K562 (cell line): ENCODE data around the gene OBSCN. TPM values are rescaled to one million over a fixed set of nuclear protein-coding genes. Genes with fewer than 3 reads are reported as not detected.
A peak's percentile ranks its signal among the peaks of the same experiment; 100 is the strongest.

ENCODE experiments used
- ADNP ChIP-seq: fragments of 200-800 bp; sonication (Bioruptor generic); IDR thresholded peaks from 2 replicates; pipeline ENCODE4 v1.6.1; 2016; ENCODE audit warnings: missing genetic modification characterization, missing compliant biosample characterization
- GATA2 ChIP-seq: sonication (generic); formaldehyde crosslinking; IDR thresholded peaks from 2 replicates; pipeline ENCODE4 v1.4.0; 2020; ENCODE audit warnings: mild to moderate bottlenecking, missing genetic modification reagents
- HDAC8 ChIP-seq: fragments of 450-650 bp; IDR thresholded peaks from 2 replicates; pipeline ENCODE4 v1.6.1; 2016; ENCODE audit warnings: mild to moderate bottlenecking, missing genetic modification characterization, moderate library complexity, missing compliant biosample characterization
- NCOA2 ChIP-seq, 2 experiments: fragments of 450-650 bp; IDR thresholded peaks; 2 replicates each; pipeline ENCODE4 v1.6.1; 2018; ENCODE audit warnings: mild to moderate bottlenecking in 2 of 2, moderate library complexity in 1 of 2; ENCODE audit not compliant: partially characterized antibody in 2 of 2
- NFE2 ChIP-seq: IDR thresholded peaks from 2 replicates; pipeline ENCODE4 v1.6.1; 2014; ENCODE audit warnings: antibody characterized with exemption, low read depth
- TBL1XR1 ChIP-seq, 2 experiments: IDR thresholded peaks; 2 replicates each; pipeline ENCODE4 v1.6.1; 2012; ENCODE audit warnings: improper control_type of control experiment in 2 of 2, low read length in 2 of 2, mild to moderate bottlenecking in 1 of 2
- TCF3 ChIP-seq: sonication (generic); formaldehyde crosslinking; IDR thresholded peaks from 2 replicates; pipeline ENCODE4 v1.4.0; 2020; ENCODE audit warnings: mild to moderate bottlenecking, missing genetic modification reagents
- ZNF76 ChIP-seq: fragments of 250-450 bp; sonication (Bioruptor Pico); IDR thresholded peaks from 2 replicates; pipeline ENCODE4 v1.4.0; 2020; ENCODE audit warnings: mild to moderate bottlenecking, moderate library complexity, borderline replicate concordance
- polyA plus RNA-seq, 8 experiments: library from polyadenylated mRNA; depleted of rRNA in 4 of 8; stranded (reverse) in 5 of 8; unstranded in 3 of 8; fragments of >200 nt; fragmentation: Nextera tagmentation in 2 of 8; fragmentation: Illumina TruSeq in 1 of 8; extraction: Ambion mirVana in 2 of 8; extraction: Trizol in 1 of 8; gene quantifications; 2 replicates each; pipeline versions ENCODE4 v1.2.1 to v1.2.3, GENCODE V29; 2011 to 2014; ENCODE audit warnings: inconsistent platforms in 1 of 8, missing spikeins in 1 of 8
- total RNA-seq, 7 experiments: library from RNA; depleted of rRNA in 6 of 7; stranded (reverse); fragments of >200 nt in 6 of 7; fragmentation: Illumina TruSeq in 2 of 7; extraction: Trizol in 2 of 7; gene quantifications; 2 replicates each; pipeline versions ENCODE4 v1.2.1 to v1.2.3, GENCODE V29; 2011 to 2021; ENCODE audit warnings: low replicate concordance in 1 of 7
- TF ChIP-seq, protein P1 (sequence below): fragments of 150-350 bp; IDR thresholded peaks from 2 replicates; pipeline ENCODE4 v1.6.1; 2014; ENCODE audit warnings: low read depth, mild to moderate bottlenecking, low read length, borderline replicate concordance
- TF ChIP-seq, protein P2 (sequence below): fragments of 250-450 bp; sonication (Bioruptor Pico); IDR thresholded peaks from 2 replicates; pipeline ENCODE4 v1.4.0; 2020; ENCODE audit warnings: mild to moderate bottlenecking
- TF ChIP-seq, protein P3 (sequence below): fragments of 250-450 bp; sonication (Bioruptor Pico); IDR thresholded peaks from 2 replicates; pipeline ENCODE4 v1.4.0; 2020
- TF ChIP-seq, protein P4 (sequence below): fragments of 250-450 bp; sonication (Bioruptor Pico); IDR thresholded peaks from 2 replicates; pipeline ENCODE4 v1.4.0; 2020; ENCODE audit warnings: mild to moderate bottlenecking, moderate library complexity

OBSCN gene
- total and polyA plus RNA-seq, 9 of the 15 experiments (the other 6 are each of a cell fraction or from before 2014, with no cell fraction given): 0.18 to 19.7 (median 3.6) TPM

DNA sequence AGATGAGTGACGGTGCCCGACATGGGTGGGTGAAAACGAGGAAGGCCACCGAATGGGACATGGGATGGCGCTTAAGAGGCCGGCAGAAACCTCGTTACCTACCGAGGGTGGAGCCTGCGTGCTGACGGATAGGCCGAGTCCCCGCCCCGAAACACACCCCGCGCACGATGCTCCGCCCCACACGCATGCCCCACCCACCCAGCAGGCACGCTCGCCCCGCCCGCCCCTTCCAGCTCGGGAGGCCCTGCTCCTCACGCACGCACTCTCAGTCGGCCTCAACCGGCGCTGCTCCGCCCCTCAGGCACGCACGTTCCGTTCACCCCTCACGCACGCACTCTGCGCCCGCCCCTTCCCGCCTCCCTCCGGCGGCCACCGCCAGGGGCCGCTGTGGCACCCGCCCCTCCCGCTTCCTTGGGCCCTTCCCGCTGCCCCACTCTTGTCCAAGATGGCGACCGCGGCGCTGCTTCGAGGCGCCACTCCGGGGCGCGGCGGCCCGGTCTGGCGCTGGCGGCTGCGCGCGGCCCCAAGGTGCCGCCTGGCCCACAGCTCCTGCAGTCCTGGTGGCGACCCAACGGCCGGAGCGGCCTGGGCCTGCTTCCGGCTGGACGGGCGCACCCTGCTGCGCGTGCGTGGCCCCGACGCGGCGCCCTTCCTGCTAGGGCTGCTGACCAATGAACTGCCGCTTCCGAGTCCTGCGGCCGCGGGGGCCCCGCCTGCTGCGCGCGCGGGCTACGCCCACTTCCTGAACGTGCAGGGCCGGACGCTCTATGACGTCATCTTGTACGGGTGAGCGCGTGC is 42.3 kb upstream of the OBSCN start, which contains the start of gene IBA57 (continued):
- TF ChIP-seq, protein P1, sequence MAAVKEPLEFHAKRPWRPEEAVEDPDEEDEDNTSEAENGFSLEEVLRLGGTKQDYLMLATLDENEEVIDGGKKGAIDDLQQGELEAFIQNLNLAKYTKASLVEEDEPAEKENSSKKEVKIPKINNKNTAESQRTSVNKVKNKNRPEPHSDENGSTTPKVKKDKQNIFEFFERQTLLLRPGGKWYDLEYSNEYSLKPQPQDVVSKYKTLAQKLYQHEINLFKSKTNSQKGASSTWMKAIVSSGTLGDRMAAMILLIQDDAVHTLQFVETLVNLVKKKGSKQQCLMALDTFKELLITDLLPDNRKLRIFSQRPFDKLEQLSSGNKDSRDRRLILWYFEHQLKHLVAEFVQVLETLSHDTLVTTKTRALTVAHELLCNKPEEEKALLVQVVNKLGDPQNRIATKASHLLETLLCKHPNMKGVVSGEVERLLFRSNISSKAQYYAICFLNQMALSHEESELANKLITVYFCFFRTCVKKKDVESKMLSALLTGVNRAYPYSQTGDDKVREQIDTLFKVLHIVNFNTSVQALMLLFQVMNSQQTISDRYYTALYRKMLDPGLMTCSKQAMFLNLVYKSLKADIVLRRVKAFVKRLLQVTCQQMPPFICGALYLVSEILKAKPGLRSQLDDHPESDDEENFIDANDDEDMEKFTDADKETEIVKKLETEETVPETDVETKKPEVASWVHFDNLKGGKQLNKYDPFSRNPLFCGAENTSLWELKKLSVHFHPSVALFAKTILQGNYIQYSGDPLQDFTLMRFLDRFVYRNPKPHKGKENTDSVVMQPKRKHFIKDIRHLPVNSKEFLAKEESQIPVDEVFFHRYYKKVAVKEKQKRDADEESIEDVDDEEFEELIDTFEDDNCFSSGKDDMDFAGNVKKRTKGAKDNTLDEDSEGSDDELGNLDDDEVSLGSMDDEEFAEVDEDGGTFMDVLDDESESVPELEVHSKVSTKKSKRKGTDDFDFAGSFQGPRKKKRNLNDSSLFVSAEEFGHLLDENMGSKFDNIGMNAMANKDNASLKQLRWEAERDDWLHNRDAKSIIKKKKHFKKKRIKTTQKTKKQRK: no peak
- TF ChIP-seq TBL1XR1 (IDR thresholded peaks at IDR 0.05; ENCODE audit: low read length in 2 of 2): peak in 1 of 2 experiments; percentile 75; a peak in 3 of 4 replicates
- TF ChIP-seq ADNP: no peak
- peak; percentile 24; the same call in 1 of the 2 replicates for TF ChIP-seq TCF3
- TF ChIP-seq, protein P2, sequence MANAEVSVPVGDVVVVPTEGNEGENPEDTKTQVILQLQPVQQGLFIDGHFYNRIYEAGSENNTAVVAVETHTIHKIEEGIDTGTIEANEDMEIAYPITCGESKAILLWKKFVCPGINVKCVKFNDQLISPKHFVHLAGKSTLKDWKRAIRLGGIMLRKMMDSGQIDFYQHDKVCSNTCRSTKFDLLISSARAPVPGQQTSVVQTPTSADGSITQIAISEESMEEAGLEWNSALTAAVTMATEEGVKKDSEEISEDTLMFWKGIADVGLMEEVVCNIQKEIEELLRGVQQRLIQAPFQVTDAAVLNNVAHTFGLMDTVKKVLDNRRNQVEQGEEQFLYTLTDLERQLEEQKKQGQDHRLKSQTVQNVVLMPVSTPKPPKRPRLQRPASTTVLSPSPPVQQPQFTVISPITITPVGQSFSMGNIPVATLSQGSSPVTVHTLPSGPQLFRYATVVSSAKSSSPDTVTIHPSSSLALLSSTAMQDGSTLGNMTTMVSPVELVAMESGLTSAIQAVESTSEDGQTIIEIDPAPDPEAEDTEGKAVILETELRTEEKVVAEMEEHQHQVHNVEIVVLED (CRISPR knock-in tag): peak; percentile 99
- TF ChIP-seq ZNF76 (CRISPR knock-in tag): peak; percentile 93; the same call in 1 of the 2 replicates
- no peak; the same call in 1 of the 2 replicates for TF ChIP-seq NFE2
- TF ChIP-seq GATA2 (CRISPR knock-in tag): no peak
- TF ChIP-seq, protein P3, sequence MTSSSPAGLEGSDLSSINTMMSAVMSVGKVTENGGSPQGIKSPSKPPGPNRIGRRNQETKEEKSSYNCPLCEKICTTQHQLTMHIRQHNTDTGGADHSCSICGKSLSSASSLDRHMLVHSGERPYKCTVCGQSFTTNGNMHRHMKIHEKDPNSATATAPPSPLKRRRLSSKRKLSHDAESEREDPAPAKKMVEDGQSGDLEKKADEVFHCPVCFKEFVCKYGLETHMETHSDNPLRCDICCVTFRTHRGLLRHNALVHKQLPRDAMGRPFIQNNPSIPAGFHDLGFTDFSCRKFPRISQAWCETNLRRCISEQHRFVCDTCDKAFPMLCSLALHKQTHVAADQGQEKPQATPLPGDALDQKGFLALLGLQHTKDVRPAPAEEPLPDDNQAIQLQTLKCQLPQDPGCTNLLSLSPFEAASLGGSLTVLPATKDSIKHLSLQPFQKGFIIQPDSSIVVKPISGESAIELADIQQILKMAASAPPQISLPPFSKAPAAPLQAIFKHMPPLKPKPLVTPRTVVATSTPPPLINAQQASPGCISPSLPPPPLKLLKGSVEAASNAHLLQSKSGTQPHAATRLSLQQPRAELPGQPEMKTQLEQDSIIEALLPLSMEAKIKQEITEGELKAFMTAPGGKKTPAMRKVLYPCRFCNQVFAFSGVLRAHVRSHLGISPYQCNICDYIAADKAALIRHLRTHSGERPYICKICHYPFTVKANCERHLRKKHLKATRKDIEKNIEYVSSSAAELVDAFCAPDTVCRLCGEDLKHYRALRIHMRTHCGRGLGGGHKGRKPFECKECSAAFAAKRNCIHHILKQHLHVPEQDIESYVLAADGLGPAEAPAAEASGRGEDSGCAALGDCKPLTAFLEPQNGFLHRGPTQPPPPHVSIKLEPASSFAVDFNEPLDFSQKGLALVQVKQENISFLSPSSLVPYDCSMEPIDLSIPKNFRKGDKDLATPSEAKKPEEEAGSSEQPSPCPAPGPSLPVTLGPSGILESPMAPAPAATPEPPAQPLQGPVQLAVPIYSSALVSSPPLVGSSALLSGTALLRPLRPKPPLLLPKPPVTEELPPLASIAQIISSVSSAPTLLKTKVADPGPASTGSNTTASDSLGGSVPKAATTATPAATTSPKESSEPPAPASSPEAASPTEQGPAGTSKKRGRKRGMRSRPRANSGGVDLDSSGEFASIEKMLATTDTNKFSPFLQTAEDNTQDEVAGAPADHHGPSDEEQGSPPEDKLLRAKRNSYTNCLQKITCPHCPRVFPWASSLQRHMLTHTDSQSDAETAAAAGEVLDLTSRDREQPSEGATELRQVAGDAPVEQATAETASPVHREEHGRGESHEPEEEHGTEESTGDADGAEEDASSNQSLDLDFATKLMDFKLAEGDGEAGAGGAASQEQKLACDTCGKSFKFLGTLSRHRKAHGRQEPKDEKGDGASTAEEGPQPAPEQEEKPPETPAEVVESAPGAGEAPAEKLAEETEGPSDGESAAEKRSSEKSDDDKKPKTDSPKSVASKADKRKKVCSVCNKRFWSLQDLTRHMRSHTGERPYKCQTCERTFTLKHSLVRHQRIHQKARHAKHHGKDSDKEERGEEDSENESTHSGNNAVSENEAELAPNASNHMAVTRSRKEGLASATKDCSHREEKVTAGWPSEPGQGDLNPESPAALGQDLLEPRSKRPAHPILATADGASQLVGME: peak; percentile 87
- TF ChIP-seq, protein P4, sequence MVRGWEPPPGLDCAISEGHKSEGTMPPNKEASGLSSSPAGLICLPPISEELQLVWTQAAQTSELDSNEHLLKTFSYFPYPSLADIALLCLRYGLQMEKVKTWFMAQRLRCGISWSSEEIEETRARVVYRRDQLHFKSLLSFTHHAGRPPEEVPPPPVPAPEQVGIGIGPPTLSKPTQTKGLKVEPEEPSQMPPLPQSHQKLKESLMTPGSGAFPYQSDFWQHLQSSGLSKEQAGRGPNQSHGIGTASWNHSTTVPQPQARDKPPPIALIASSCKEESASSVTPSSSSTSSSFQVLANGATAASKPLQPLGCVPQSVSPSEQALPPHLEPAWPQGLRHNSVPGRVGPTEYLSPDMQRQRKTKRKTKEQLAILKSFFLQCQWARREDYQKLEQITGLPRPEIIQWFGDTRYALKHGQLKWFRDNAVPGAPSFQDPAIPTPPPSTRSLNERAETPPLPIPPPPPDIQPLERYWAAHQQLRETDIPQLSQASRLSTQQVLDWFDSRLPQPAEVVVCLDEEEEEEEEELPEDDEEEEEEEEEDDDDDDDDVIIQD: peak; percentile 83; the same call in 1 of the 2 replicates
- TF ChIP-seq NCOA2 (IDR thresholded peaks at IDR 0.05; ENCODE audit: partially characterized antibody in 2 of 2): no peak
- TF ChIP-seq HDAC8 (tag): peak; percentile 91
